MCF 10A (cell line): ENCODE results near the gene ZNF41. TPM values are rescaled to one million over a fixed set of nuclear protein-coding genes. Genes with fewer than 3 reads are reported as not detected.
A peak's percentile ranks its signal among the peaks of the same experiment; 100 is the strongest.

Experiments used
- BruUV-seq: library from RNA; stranded (reverse); fragments of 400-500 nt; replicated peaks from 2 replicates; lab custom pipeline; 2021; lab: Mats Ljungman, UMichigan
- CTCF ChIA-PET: fragments of 300-600 bp; sonication (Branson Sonifier 250); formaldehyde crosslinking; extraction: SDS; loops from one replicate; lab custom pipeline; 2021; ENCODE audit warnings: antibody characterized with exemption, inconsistent platforms; lab: Yijun Ruan, JAX
- POLR2A ChIA-PET: fragments of 300-600, 350-650 bp; sonication (Branson Sonifier 250); formaldehyde crosslinking; extraction: SDS; loops from one replicate; lab custom pipeline; 2020; ENCODE audit warnings: antibody characterized with exemption, inconsistent platforms; lab: Yijun Ruan, JAX
- DNase-seq: peaks from one replicate; pipeline ENCODE4 v3.0.0-alpha.2; 2018; ENCODE audit not compliant: unreplicated experiment
- H3K27ac Mint-ChIP-seq: one replicate; pipeline ENCODE4 v1.8.0; 2022; ENCODE audit warnings: mild to moderate bottlenecking, low read depth, mixed read lengths; ENCODE audit not compliant: unreplicated experiment
- H3K27me3 Mint-ChIP-seq: one replicate; pipeline ENCODE4 v1.8.0; 2022; ENCODE audit warnings: mixed read lengths; ENCODE audit not compliant: insufficient read depth, unreplicated experiment
- H3K36me3 Mint-ChIP-seq: one replicate; pipeline ENCODE4 v1.8.0; 2022; ENCODE audit warnings: mild to moderate bottlenecking, moderate library complexity, mixed read lengths; ENCODE audit not compliant: insufficient read depth, unreplicated experiment
- H3K4me1 Mint-ChIP-seq: one replicate; pipeline ENCODE4 v1.8.0; 2022; ENCODE audit warnings: mixed read lengths; ENCODE audit not compliant: insufficient read depth, unreplicated experiment
- H3K4me3 Mint-ChIP-seq: one replicate; pipeline ENCODE4 v1.8.0; 2022; ENCODE audit warnings: mild to moderate bottlenecking, moderate library complexity, mixed read lengths; ENCODE audit not compliant: unreplicated experiment
- H3K9me3 Mint-ChIP-seq: one replicate; pipeline ENCODE4 v1.8.0; 2022; ENCODE audit warnings: mixed read lengths; ENCODE audit not compliant: unreplicated experiment
- intact Hi-C: fragments of 100-400 bp; cut with micrococcal nuclease; formaldehyde crosslinking; loops from 2 replicates; pipeline ENCODE4 v1.14.1; 2022
- total RNA-seq: library from RNA; stranded (reverse); gene quantifications from 2 replicates; pipeline ENCODE4 v1.2.3, GENCODE V29; 2022
- TF ChIP-seq, protein P1 (sequence below): fragments of 200-600 bp; IDR thresholded peaks from one replicate; pipeline ENCODE4 v1.8.0; 2022; ENCODE audit warnings: antibody characterized with exemption, mild to moderate bottlenecking; ENCODE audit not compliant: unreplicated experiment

Gene ZNF41
- total RNA-seq, 1 experiment from 2014 or later: 7.0 TPM

DNA sequence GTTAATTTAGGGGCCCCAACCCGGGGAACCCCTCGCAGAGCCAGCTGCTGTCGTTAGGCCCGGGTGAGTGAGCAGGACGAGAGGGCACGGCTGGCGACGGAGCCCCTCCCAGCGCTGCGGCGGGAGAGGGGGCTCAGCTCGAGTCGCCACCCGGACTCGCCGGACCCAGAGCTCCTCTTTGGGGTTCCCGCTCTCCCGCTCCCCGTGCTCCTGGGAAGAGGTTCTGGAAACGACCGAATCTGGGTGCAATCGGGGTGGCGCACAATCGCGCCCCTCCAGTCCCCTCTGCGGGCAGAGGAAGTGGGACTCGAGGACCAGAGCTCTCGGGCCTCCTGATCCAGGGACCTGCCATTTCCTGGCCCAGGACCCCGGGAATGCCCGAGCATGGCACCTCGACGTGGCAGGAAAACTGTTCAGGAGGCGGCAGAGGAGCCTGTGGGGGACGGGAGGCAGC is 40.7 kb upstream of the ZNF41 start:
- Mint-ChIP-seq H3K4me3 (peak overlapping the region; percentile 57), H3K27me3 (no peaks in the 10 kb centered on the region), H3K27ac (no peak overlapping the region), H3K9me3 (no peaks in the 10 kb centered on the region), H3K4me1 (no peaks in the 10 kb centered on the region), H3K36me3 (no peaks in the 10 kb centered on the region)
- intact Hi-C loops: loop anchor here (1.0 kb wide), 2 partner anchors 26 to 330 kb away; partner anchors contain the start of gene UBA1
- BruUV-seq: no TSS peak
- CTCF ChIA-PET: interaction anchor here (0.6 to 4.7 kb wide), 14 partner anchors 9 to 314 kb away, joined by 3 to 36 read pairs (median 4); no protein-coding TSS in a partner anchor
- POLR2A ChIA-PET: interaction anchor here (0.6 to 1.2 kb wide), 4 partner anchors 24 to 761 kb away, joined by 3 to 6 read pairs (median 4); no protein-coding TSS in a partner anchor
- no peak for DNase-seq
- TF ChIP-seq, protein P1, sequence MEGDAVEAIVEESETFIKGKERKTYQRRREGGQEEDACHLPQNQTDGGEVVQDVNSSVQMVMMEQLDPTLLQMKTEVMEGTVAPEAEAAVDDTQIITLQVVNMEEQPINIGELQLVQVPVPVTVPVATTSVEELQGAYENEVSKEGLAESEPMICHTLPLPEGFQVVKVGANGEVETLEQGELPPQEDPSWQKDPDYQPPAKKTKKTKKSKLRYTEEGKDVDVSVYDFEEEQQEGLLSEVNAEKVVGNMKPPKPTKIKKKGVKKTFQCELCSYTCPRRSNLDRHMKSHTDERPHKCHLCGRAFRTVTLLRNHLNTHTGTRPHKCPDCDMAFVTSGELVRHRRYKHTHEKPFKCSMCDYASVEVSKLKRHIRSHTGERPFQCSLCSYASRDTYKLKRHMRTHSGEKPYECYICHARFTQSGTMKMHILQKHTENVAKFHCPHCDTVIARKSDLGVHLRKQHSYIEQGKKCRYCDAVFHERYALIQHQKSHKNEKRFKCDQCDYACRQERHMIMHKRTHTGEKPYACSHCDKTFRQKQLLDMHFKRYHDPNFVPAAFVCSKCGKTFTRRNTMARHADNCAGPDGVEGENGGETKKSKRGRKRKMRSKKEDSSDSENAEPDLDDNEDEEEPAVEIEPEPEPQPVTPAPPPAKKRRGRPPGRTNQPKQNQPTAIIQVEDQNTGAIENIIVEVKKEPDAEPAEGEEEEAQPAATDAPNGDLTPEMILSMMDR: no peak

DNA sequence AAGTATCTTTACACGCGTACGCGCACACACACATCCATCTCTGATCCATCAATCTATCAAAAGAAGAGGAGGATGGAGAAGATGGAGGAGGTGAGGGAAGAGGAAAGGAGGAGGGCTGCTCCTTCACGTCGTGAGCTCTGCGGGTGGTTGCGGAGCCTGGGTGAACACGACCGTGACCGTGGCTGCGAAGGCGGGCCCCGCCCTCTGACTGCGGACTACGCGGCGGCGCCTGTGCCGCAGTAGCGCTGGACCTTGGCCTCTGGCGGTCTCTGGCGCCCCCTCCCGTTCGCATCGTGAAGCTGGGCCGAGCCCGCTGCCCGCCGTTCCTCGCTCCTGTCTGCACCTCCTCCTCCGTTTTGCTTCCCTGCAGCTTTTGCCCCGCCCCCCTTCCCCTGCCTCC is 40.3 kb upstream of the ZNF41 start:
- Mint-ChIP-seq H3K4me3 (peak overlapping the region; percentile 57), H3K27me3 (no peaks in the 10 kb centered on the region), H3K4me1 (no peaks in the 10 kb centered on the region), H3K36me3 (no peaks in the 10 kb centered on the region), H3K27ac (no peak overlapping the region), H3K9me3 (no peaks in the 10 kb centered on the region)
- POLR2A ChIA-PET: interaction anchor here (0.6 to 1.2 kb wide), 6 partner anchors 21 to 760 kb away, joined by 3 to 6 read pairs (median 3); no protein-coding TSS in a partner anchor
- intact Hi-C loops: loop anchor here (1.0 kb wide), 2 partner anchors 26 to 330 kb away; partner anchors contain the start of gene UBA1
- TF ChIP-seq, protein P1: peak; percentile 75
- DNase-seq: peak; percentile 59
- no TSS peak for BruUV-seq
- CTCF ChIA-PET: interaction anchor here (0.6 to 4.7 kb wide), 14 partner anchors 8 to 397 kb away, joined by 3 to 36 read pairs (median 4); no protein-coding TSS in a partner anchor

DNA sequence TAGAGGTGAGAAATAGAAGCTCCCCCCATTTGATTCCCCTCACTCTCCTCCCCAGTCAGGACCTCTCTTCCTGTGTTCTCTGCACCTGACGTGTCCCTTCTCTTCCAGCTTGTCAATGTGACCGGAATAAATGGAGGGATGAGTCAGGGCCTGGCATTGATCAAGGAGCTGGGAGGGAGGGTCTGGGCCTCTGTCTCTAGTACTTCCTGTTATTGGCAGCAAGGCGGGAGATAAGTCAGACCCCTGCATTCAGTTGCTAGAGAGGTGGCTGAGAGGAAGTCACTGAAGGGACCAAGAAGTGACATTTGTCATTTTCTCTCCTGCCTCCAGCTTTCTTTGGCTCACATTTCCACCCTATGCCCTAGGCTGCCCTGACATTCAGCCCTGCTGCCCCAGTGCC is 35.1 kb upstream of the ZNF41 start:
- TF ChIP-seq, protein P1: no peak
- intact Hi-C loops: no loop called here
- Mint-ChIP-seq H3K27me3 (no peaks in the 10 kb centered on the region), H3K36me3 (no peaks in the 10 kb centered on the region), H3K27ac (no peak overlapping the region), H3K4me3 (no peak overlapping the region), H3K9me3 (peaks cover 8% of the 10 kb centered on the region), H3K4me1 (peaks cover 12% of the 10 kb centered on the region)
- DNase-seq: no peak
- POLR2A ChIA-PET: no interaction called here
- CTCF ChIA-PET: interaction anchor here (1.8 kb wide), 1 partner anchor 21 kb away, joined by 7 read pairs; no protein-coding TSS in a partner anchor
- no TSS peak for BruUV-seq

DNA sequence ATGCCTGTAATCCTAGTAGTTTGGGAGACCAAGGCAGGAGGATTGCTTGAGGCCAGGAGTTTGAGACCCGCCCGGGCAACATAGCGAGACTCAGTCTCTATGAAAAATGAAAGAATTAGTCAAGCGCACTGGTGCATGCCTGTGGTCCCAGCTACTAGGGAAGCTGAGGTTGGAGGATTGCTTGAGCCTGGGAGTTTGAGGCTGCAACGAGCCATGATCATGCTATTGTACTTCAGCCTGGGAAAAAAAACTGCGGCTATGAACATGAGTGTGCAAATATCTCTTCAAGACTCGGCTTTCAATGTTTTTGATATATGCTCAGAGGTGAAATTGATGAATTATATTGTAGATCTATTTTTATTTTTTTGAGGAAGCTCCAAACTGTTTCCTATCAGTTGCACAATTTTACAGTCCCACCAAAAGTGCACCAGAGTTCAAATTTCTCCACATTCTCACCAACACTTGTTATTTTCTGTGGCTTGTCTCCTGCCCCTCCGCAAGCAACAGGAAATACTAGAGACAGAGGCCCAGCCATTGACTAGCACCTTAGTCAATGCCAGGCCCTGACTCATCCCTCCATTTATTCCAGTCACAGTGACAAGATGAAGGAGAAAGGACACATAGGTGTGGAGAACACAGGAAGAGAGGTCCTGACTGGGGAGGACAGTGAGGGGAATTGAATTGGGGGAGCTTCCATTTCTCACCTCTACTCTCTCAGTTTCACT is 33.1 kb upstream of the ZNF41 start:
- intact Hi-C loops: no loop called here
- peaks cover 12% of the 10 kb centered on the region for H3K4me1 Mint-ChIP-seq
- CTCF ChIA-PET: interaction anchor here (0.6 to 0.8 kb wide), 2 partner anchors 113 to 317 kb away, joined by 3 to 4 read pairs; no protein-coding TSS in a partner anchor
- POLR2A ChIA-PET: interaction anchor here (0.6 to 2.7 kb wide), 4 partner anchors 11 to 436 kb away, joined by 3 to 10 read pairs (median 4); no protein-coding TSS in a partner anchor
- H3K9me3 Mint-ChIP-seq: peaks cover 8% of the 10 kb centered on the region
- no TSS peak for BruUV-seq
- peak overlapping the region; percentile 88 for H3K27ac Mint-ChIP-seq
- no peak overlapping the region for H3K4me3 Mint-ChIP-seq
- peak; percentile 73 for DNase-seq
- TF ChIP-seq, protein P1: no peak
- H3K36me3 Mint-ChIP-seq: no peaks in the 10 kb centered on the region
- no peaks in the 10 kb centered on the region for H3K27me3 Mint-ChIP-seq
